NCI-H2081 treated with DMSO at 0.1 percent for 48 hours (cell line): Measurements from ENCODE around the gene YJEFN3.

Experiments
- DNase-seq: peaks from one replicate; lab custom pipeline; 2025; lab: John Stamatoyannopoulos, UW

The YJEFN3 gene

DNA sequence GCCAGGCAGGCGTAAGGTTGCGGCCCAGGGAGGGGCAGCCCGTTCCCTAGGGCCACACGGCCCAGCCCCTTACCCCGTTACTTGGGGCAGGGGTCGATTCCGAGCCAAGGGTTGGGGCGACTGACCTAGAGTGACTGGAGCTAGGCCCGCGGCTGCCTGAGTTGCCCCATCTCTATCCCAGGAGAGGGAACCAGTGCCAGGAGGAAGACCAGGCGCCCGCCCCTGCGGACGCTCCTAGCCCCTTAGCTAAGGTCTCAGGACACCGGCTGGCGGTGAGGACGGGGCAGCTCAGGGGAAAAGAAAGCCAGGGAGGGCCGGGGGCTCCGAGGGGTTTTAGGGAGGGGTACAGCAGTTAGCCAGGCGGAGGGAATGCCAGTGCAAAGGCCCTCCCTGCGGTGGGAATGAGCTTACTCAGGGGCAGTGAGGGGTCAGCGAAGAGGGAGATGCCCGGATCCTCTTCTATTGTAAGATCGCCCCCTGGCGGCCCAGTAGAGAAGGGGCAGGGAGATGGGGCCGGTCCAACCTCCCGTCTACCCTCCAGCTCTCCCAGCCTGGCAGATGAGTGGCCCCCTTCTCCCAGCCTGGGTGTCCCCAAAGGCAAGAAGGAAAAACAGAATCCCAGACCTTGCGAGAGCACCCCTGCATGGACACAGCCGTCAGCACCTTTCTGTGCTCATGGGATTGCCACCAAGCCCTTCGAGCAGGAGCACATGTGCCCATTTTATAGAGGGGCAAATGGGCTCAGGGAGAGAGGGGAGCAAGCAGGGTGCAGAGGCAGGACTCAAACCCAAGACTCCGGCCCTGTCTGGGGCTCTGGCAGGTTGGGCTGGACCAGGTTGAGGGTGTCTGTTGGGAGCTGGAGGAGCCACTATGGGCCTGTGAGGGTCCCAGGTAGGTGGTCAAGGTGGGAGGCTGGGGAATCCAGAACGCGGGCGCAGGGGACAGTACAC lies 25.6 kb downstream of the YJEFN3 start:
- DNase-seq, result no peak

DNA sequence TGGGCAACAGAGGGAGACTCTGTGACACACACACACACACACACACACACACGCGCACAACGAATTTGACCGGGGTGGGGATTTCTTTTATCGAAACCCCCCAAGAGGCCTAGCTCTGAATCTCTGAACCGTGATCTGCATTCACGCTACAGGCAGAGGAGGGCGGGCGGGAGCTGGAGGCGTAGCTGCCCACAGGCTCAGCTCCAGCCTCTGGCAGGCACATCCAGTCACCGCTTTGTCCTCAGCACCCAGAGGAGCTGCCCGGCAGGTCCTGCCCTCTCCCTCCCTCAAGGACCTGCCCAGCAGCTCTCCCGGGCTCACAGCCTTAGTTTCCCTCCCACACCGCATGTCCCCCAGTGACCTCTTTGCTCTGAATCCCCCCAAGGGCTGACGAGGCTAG lies 29.3 kb downstream of the YJEFN3 start:
- no peak for DNase-seq

DNA sequence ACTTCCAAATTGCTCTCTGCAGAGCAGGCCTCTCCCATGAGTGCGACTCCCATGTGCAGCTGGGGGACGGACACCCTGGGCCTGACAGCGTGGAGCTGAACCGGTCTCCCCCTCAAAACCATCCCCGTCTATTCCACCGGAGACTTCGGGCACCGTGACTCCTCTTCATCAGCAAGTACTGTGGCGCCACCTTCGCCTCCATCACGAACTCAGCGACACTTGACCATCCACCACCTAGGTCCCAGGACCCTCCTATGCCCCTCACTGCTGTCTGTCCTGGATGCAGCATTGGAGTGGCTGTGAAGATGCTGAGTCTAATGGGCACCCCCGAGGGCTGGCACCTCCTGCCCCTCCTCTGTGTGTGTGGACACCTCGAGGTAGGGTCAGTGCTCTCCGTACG lies 29.9 kb downstream of the YJEFN3 start:
- DNase-seq, result no peak

DNA sequence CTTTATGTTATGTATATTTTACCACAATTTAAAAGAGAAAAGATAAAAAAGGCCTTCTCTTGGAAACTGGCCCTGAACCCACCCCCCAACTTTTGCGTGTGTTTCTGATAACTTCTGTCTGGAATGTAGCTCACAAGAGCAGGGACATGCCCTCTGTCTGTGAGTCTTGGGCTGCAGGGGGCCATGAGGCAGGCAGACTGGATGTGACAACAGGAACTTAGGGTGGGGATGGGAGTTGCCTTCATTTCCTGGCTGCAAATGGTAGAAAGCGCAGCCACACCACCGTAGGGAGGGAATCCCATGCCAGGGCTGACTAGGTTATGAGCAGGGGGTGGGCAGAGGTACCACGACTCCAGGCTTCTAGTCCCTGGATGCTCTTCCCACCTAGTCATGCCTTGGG lies 31.2 kb downstream of the YJEFN3 start:
- no peak for DNase-seq

DNA sequence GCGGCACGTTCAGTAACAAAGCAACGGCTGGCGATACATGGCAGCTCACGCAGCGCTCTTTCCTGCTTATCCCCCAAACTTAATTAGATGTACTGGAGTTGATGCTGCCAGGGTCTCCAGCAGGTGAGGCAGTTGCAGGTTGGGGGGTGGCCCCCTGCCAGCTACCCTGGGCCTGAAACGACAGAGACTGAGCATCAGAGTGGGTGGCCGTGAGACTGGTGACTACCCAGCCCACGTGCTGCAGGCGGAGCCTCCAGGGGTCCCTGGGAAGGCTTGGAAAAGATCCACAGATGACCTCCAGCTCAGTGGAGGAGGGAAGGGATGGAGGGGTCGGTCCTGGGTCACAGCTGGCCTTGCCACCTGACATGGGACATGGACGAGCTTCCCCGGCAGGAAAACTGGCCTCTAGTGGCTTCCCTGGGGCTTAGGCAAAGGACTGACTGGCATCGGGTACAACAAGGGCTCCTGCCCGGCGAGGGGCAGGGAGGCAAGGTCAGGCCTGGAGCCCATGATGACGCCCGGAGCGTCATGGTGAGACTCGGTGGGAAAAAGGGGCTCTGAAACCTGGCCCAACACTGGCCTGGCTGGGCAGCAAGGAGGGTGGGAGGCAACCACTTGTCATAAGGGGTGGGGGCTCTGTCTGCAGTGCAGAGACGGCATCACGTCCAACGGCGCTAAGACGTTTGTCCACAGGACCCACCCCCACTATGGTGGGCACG lies 33.4 kb downstream of the YJEFN3 start:
- no peak for DNase-seq

DNA sequence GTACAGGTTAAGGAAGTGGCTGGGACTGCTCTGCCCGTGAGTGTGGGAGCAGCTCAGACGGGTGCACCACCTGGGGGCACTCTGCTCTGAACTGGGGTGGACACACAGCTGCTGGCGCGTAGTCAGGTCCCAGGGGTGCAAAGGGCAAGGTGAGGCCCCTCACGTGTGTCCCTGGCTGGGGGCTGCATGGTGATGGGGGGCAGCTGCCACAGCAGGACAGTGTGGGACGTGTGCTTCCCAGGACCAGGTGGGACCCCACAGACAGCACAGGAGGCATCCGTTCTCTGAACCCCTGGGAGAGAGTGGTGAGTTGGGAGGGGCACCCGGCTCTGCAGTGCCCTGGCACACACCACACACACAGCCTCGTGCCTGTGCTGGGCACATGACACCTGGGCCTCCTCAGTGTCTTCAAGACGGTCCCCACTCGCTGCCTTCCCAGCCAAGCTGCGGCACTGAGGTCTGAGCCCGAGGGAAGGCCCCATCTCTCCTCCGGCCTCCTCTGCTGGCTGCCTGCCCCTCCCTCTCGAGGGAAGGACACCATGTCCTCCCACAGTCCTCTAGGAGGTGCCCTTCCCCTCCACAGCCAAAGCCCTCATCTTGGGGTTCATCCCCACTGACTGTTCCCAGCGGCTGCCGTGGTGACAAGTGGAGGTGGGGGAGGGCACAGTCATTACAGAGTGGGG lies 34.1 kb downstream of the YJEFN3 start:
- DNase-seq, result no peak

DNA sequence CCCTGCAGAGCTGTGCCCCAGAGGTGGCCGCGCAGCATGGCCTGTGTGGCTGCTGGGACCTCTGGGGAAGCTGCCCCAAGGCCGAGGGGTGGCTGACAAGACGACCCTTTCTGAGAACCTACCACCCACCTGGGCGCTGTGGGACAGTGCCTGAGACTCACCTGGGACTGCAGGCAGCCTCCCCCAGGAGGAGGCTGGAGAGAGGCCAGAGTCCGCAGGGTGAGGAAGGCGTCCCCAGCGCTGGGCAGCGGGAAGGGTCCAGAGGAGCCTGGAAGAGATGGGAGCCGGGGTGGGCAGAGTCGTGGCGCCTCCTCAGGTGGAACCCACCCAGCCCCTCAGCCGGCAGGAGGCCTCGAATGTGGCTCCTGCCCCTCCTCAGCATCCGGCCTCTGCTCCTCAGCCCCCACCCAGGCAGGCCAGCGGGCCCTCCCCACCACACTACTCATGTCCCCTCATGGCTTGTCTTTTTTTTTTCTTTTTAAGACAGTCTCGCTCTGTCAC lies 34.7 kb downstream of the YJEFN3 start:
- DNase-seq, result no peak

DNA sequence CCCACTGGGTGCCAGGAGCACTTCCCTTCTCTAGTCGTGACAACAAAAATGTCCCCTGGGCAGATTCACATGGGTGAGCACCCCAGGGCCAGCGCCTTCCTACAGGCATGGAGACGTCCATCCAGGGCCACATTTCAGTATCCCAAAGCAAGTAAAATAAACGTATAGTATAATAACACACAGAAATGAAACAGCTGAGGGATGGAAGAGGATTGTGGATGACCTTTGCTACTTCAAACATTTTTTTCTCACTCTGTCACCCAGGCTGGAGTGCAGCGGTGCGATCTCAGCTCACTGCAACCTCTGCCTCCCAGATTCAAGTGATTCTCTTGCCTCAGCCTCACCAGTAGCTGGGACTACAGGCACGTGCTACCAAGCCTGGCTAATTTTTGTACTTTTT lies 37.6 kb downstream of the YJEFN3 start:
- DNase-seq, result no peak

DNA sequence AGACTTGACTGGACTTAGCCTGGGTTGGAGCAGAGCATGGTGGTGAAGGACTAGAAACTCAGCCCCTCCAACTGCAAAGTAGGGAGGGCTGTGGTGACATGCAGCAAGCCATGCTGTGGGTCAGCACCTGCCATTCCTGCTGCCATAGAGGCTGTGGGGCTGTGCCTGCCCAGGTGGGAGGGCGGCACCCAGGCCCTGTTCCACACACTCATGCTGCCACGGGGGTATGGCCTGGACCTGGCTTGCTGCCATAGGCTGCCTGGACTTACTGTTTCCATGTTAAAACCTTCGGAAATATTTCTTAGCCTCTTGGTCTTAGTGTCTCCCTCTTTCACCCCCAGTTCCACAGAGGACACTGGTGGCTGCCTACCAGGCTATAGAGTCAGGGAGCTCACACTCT lies 38.7 kb downstream of the YJEFN3 start:
- no peak for DNase-seq

DNA sequence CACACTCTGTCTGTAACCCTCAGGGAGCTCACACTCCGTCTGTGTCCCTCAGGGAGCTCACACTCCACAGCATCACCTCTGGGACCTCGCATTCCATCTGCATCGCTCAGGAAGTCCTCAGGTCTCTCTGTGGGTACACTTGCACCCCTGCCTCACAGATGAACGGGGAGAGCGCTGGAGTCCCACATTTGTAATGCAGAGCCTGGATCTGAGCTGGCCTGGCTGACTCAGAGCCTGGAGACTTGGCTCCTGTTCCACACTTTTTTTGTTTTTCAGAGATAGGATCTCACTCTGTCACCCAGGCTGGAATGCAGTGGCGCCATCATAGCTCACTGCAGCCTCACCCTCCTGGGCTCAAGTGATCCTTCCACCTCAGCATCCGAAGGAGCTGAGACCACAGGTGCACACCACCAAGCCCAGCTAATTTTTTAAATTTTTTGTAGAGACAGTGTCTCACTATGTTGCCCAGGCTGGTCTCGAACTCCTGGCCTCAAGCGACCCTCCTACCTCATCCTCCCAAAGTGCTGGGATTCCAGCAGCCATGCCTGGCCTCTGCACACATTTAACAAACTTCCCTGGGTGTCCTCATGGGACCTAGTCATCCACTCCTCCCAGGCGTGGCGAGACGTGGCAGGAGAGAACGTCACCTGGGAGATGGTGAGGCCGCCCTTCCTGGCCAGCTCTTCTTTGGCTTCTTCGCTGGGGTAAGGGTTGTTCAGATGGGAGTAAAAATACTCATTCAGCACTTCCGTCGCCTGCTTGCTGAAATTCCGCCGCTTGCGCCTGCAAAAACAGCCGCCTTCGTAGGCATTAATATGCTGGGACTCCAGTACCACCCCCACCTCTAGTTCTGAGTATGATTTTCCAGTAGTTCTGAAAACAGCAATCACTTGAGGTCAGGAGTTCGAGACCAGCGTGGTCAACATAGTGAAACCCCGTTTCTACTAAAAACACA lies 40.4 kb downstream of the YJEFN3 start:
- no peak for DNase-seq

DNA sequence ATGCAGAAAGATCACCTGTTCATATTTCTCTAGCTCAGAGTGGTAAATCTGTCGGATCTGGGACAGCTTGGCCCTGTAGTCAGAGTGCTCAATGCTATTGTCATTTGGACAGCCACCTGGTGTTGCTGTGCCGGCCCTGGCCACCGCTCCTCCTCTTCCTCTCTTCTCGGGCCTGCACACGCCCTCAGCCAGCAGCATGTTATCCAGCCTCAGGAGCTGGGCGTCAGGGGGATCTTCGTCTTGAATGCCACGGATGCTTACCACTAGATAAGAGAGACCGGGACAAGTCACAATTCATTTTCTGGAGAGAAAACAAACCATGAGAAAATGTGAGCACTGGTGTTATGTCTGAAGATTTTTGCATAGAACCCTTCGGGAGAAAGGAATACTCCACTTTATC lies 41.9 kb downstream of the YJEFN3 start:
- DNase-seq, result no peak

DNA sequence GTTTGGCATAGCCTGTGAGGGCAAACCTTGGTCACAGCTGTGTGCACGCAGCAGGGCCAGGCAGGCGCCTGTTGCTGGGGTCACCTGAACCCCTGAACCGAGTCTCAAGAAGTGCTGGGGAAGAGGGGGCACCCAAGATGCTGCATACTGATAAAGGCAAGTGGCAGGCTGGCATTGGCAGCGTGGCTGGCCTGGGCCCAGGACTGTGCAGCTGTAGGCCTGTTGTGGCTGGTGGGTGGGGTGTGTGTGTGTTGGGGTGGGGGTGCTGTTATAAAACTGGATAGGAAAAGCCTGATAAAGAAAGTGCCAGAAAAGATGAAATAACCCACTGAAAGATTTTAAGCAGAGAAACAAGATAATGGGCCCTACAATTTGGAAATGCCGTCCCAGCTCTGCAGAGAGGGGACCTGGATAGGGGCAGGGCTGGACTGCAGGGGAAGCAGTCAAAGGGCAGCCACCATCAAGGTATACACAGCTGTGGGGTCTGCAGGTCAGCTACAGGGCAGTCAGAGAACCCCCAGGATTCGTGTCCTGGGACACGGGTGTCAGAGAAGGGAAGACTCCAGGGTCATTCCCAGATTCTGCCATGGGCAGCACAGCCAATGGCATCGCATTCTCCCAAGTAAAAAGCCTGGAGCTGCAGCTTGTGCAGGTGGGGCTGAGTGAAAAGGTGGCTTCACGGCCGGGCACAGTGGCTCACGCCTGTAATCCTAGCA lies 42.5 kb downstream of the YJEFN3 start:
- DNase-seq, result no peak

DNA sequence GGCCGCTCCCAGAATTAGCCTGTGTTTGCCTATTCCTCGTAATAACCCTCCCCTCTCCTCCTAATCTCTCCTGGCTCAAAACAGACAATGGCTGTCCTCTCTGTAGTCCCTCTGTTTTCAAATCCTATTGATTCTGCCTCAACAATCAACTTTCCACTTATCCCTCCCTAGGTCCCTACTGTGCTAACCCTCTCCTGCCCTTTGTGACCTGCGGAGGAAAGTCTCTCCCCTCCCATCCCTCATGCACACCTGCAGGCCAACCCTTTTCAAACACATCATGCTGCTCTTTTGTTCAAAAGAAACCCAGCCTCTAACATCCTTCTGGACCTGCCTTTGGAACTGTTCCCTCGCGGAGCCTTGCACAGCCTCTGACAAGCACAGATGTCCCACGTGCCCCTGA lies 46.7 kb downstream of the YJEFN3 start:
- peak; percentile 33 for DNase-seq

DNA sequence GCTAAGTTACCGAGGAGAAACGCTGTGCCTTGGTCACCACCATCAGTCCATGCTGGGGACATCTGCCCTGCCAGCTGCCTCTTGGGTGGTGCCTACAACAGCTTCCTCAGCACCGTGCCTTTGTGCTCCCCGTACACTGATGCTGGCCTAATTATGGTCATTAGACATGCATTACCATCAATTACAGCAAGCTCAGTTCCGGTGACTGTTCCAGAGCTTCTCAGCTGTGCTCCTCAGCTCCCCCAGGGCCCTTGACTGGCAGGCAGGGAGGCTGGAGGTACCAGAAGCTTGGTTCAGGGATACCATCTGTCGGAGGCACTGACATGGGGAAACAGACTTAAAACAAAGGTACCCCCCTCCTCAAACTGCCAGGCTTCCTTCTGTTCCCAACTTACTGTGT lies 49.5 kb downstream of the YJEFN3 start:
- peak; percentile 92 for DNase-seq

DNA sequence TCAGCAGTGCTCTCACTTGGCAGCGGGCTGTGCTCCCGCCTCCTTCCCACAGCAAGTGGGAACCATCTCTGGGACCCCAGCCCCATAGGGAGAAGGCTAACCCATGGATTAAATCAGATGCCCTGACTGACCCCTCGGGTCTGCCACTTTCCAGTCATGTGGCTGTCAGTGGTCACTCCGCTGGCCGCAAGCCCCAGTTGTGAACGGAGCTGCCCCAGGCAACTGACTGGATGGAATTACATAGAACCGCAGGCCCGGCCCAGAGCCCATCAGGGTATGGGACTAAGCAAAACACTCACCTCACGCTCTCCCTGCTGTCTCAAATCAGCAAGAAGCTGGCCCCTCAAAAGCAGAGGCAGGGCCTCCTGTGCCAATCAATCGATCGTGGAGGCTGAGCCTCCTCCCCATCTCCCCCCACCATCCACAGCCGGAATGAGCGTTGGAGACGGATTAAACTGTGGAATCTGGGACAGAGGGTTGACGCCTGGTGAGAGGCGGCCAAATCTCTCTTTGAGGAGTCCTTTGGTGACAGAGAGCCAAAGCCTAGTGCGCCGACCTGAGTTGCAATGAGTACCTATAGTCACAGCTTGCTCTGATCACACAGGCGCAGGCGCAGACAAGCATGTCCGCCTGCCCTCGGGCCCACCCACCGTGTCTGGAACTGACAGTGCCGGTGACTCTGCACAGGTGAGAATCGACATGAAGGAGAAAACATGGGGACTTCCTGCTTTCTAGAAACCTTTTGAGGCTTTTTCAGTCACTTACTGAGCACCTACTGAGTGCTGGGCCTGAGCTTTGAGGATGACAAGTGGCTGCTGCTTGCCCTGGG lies 51.0 kb downstream of the YJEFN3 start:
- no peak for DNase-seq

DNA sequence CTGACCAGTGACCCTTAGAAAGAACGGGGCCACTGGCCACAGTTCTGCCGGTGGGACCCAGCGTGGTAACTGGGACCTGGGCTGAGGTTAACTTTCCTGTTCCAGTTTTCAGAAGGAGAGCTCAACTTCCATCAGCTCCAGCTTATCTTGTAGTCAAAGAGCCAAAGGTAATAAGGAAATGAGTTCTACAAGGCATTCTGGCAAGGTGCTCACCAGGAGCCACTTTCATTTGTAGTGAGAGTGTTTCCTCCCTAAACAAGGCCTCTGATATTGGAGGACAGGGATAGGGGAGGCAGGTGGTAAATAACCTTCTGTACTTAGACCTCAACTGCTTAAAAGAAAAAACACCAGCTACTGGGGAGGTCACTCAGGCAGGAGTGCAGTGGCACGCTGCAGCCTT lies 51.7 kb downstream of the YJEFN3 start:
- no peak for DNase-seq

DNA sequence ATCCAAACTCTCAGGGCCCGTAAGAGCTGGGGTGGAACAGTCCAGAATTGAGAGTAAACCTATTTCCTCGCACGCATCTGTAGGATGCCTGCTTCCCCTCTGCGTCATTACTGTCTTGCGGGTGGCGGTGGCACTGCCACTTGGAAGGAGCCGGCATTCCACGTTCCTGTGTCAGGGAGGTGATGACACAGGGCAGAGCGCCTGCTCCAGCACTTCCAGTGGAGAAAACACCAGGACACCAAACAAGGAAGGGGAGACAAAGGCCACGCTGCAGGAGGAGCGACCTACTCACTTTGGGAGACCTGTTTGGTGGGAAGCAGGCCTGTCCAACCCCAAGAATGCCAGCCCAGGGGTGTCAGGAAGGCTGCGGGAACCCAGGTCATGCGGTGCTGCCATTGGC lies 52.7 kb downstream of the YJEFN3 start:
- DNase-seq, result no peak

DNA sequence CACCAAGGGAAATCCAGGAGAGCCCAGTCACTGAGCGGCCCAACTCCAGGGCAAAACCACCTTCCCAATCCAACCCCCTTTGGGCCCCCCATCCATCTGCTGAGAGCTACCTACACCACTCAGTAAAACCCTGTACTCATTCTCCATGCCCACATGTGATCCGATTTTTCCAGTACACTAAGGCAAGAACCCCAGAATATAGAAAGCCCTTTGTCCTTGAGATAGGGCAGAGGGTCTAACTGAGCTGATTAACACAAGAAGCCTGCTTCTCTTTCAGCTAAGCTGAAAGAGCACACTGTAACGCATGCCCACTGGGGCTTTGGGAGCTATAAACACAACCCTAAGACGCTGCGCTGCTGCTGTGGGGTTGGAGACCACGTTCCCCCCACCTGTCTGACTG lies 53.8 kb downstream of the YJEFN3 start:
- DNase-seq, result no peak

DNA sequence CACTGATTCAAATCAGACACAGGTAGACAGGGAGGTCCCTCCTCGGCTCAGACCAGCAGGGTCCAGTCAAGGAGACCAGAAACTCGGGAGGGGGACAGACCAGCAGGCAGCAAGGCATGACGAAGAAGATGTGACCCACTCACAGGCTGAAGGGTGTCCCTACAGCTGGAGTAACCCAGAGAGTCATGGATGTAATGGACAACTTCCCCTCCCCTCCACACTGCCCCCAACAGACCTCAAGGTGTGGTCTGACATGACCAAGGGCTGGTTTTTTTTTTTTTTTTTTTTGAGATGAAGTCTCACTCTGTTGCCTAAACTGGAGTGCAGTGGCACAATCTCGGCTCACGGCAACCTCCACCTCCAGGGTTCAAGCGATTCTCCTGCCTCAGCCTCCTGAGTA lies 55.6 kb downstream of the YJEFN3 start:
- no peak for DNase-seq
